ENCODE measurements around the gene PCGF1. TPM values are rescaled to one million over a fixed set of nuclear protein-coding genes. Genes with fewer than 3 reads are reported as not detected.

The PCGF1 gene
- total RNA-seq, 1 donor from 2014 or later, result 10.4 TPM

GRCh38 chr2:74537140-74537539 is 29.6 kb upstream of the PCGF1 start:
- DNase-seq (ENCODE audit: low spot score) (no peak), ATAC-seq (no peak)

- no peak for ATAC-seq
- no peak for DNase-seq (ENCODE audit: low spot score)
Measured at GRCh38 chr2:74536166-74536950, 28.9 kb upstream of the PCGF1 start.

- no peak for DNase-seq (ENCODE audit: low spot score)
- no peak for ATAC-seq
Measured at GRCh38 chr2:74535440-74535965, 28.0 kb upstream of the PCGF1 start.

- no peak for ATAC-seq
- DNase-seq (ENCODE audit: low spot score), result no peak
Measured at GRCh38 chr2:74534411-74534810, 26.9 kb upstream of the PCGF1 start.

- DNase-seq (ENCODE audit: low spot score) (no peak), ATAC-seq (no peak)
Measured at GRCh38 chr2:74533464-74533863, 26.0 kb upstream of the PCGF1 start.

GRCh38 chr2:74532222-74532621 is 24.7 kb upstream of the PCGF1 start:
- DNase-seq (ENCODE audit: low spot score) (no peak), ATAC-seq (no peak)

GRCh38 chr2:74531666-74532065 is 24.2 kb upstream of the PCGF1 start:
- no peak for ATAC-seq
- DNase-seq (ENCODE audit: low spot score), result no peak

- peak; percentile 31 for ATAC-seq
- no peak for DNase-seq (ENCODE audit: low spot score)
Measured at GRCh38 chr2:74530239-74531187, 23.0 kb upstream of the PCGF1 start.

- ATAC-seq, result peak; percentile 93
- DNase-seq (ENCODE audit: low spot score), result peak; percentile 100
Measured at GRCh38 chr2:74529357-74530238, 22.1 kb upstream of the PCGF1 start, which contains the start of the genes AUP1 and HTRA2. TSS of gene AUP1 (minus strand) at chr2:74529706. CDS start at chr2:74529629, 77 bp downstream. TSS of gene HTRA2 (plus strand) at chr2:74529933. CDS start at chr2:74530007, 74 bp downstream.

- no peak for DNase-seq (ENCODE audit: low spot score)
- ATAC-seq, result peak; percentile 18
Measured at GRCh38 chr2:74528600-74529356, 21.3 kb upstream of the PCGF1 start.

- no peak for DNase-seq (ENCODE audit: low spot score)
- no peak for ATAC-seq
Measured at GRCh38 chr2:74527741-74528140, 20.2 kb upstream of the PCGF1 start.

- no peak for DNase-seq (ENCODE audit: low spot score)
- no peak for ATAC-seq
Measured at GRCh38 chr2:74526649-74527230, 19.2 kb upstream of the PCGF1 start.

- no peak for DNase-seq (ENCODE audit: low spot score)
- no peak for ATAC-seq
Measured at GRCh38 chr2:74525717-74526648, 18.5 kb upstream of the PCGF1 start, which contains the start of gene DQX1. TSS of gene DQX1 (minus strand) at chr2:74526231. CDS start at chr2:74525729, 502 bp downstream.

GRCh38 chr2:74524955-74525716 is 17.6 kb upstream of the PCGF1 start:
- no peak for ATAC-seq
- no peak for DNase-seq (ENCODE audit: low spot score)

GRCh38 chr2:74524005-74524404 is 16.5 kb upstream of the PCGF1 start:
- DNase-seq (ENCODE audit: low spot score) (no peak), ATAC-seq (no peak)

GRCh38 chr2:74522516-74522915 is 15.0 kb upstream of the PCGF1 start:
- no peak for DNase-seq (ENCODE audit: low spot score)
- no peak for ATAC-seq

GRCh38 chr2:74516650-74517049 is 9.2 kb upstream of the PCGF1 start:
- DNase-seq (ENCODE audit: low spot score), result no peak

More at GRCh38 chr2:74516650-74517049, 9.2 kb upstream of the PCGF1 start:
- ATAC-seq, result no peak

Measured in left lobe of liver (tissue), 2 donors.